GM19328 (cell line): ENCODE results near the gene RAI1.

ENCODE experiments used
- ATAC-seq: cut with Tn5 transposase; IDR thresholded peaks from one replicate; pipeline ENCODE4 v1.9.1; 2021; ENCODE audit warnings: mild to moderate bottlenecking, moderate library complexity; ENCODE audit not compliant: unreplicated experiment

Gene RAI1

GRCh38 chr17:17811381-17812210 is 130.3 kb downstream of the RAI1 start:
- no peak for ATAC-seq

- ATAC-seq: no peak
Observed at GRCh38 chr17:17812211-17813054, 131.2 kb downstream of the RAI1 start.

- no peak for ATAC-seq
Observed at GRCh38 chr17:17813055-17813724, 131.9 kb downstream of the RAI1 start.

- ATAC-seq: no peak
Observed at GRCh38 chr17:17813725-17814095, 132.5 kb downstream of the RAI1 start.

GRCh38 chr17:17814162-17815061 is 133.2 kb downstream of the RAI1 start:
- ATAC-seq: no peak

GRCh38 chr17:17815062-17815406 is 133.8 kb downstream of the RAI1 start:
- no peak for ATAC-seq

- ATAC-seq: no peak
Observed at GRCh38 chr17:17815436-17816200, 134.4 kb downstream of the RAI1 start.

- no peak for ATAC-seq
Observed at GRCh38 chr17:17816240-17816814, 135.1 kb downstream of the RAI1 start.

GRCh38 chr17:17816831-17817551 is 135.7 kb downstream of the RAI1 start:
- no peak for ATAC-seq

- ATAC-seq: no peak
Observed at GRCh38 chr17:17817552-17817947, 136.3 kb downstream of the RAI1 start.

GRCh38 chr17:17818088-17818526 is 136.8 kb downstream of the RAI1 start:
- ATAC-seq: no peak

- ATAC-seq: no peak
Observed at GRCh38 chr17:17819111-17819510, 137.9 kb downstream of the RAI1 start.

- no peak for ATAC-seq
Observed at GRCh38 chr17:17819561-17819995, 138.3 kb downstream of the RAI1 start.

- no peak for ATAC-seq
Observed at GRCh38 chr17:17820046-17820445, 138.8 kb downstream of the RAI1 start.

- ATAC-seq: no peak
Observed at GRCh38 chr17:17820463-17821158, 139.4 kb downstream of the RAI1 start.

GRCh38 chr17:17822189-17822588 is 140.9 kb downstream of the RAI1 start:
- no peak for ATAC-seq

GRCh38 chr17:17822616-17823015 is 141.4 kb downstream of the RAI1 start:
- ATAC-seq: no peak
